Activated CD8-positive, alpha-beta memory T cell treated with anti-CD3 and anti-CD28 coated beads, Interleukin-2, amount 50 U/mL, for 1 hour (primary cell): ENCODE results near the gene CTIF.
"Not testable (repeated sequence)": the region's sequence is repeated elsewhere in the genome, so short reads cannot be mapped to it uniquely, and the experiment has no call there.

Source experiments
- DNase-seq: peaks from one replicate; pipeline ENCODE4 v3.0.0-alpha.2; 2020; ENCODE audit errors: extremely low read depth

Gene CTIF

DNA sequence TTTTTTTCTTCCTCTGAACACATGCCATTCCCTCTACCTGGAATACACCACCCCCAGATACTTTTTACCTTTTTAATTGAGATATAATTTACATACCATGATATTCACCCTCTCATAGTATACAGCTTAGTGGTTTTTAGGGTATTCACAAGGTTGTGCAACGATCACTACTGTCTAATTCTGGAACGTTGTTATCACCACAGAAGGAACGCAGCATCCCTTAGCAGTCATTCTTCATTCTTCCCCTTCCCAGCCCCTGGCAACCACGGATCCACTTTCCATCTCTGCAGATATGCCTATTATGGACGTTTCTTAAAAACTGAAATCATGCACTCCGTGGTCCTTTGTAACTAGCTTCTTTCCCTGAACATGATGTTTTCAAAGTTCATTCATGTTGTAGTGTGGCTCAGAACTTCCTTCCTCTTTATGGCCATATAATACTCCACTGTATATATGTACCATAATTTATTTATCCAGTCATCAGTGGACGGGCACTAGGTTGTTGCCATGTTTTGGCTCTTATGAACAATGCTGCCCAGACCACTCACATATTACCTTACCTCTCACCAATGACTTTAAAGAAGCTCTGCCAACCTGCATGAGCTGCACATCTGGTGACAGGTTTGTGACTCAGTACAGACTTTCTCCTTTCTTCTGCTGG, 168.9 kb downstream of the CTIF start:
- DNase-seq, result no peak

DNA sequence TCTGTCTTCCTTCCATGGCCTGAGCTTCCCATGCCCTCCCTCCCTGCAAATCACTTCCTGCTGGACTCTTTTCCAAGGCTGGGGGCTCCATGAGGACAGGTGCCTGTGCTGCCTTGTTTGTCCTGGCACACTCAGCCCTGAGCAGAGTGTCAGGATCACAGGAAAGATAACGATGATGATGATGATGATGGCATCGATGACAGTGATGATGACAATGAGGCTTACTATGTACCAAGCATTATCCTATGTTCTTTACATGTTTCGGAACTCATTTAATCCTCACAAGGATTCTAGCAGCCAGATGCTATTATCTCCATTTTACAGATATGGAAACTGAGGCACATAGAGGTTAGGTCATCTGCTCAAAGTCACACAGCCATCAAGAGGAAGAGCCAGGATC, 170.0 kb downstream of the CTIF start:
- no peak for DNase-seq

DNA sequence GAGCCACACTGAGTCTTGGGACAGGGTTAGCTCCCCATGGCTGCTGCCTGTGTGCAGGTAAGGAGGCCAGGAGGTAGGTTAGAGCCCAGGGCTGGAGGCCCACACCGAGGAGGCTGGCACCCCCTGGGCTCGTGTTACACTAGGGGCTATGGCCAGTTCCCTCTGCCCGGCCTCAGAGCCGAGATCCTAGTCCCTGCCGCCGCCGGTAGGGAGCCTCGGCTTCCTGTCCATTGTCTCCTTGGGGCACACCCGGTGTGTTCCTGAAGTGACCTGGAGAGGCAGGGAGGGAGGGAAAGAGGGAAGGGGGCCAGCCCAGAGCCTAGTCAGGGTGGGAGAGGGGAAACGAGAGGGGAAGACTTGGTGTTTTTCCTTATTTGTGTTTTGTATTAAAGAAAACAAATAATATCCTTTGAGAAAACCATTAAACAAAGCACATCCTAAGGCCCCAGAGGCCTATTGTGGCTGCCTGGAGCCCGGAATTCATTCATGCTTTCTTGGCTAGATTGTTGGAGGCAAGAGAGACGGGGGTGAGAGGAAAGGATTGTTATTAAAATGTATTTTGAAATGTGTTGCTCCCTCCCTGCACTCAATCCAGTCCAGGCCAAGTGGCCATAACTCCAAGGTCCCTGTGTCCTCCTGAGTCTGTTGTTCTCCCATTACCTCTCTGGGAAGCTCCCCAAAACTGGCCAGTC, 170.7 kb downstream of the CTIF start:
- DNase-seq, result no peak

DNA sequence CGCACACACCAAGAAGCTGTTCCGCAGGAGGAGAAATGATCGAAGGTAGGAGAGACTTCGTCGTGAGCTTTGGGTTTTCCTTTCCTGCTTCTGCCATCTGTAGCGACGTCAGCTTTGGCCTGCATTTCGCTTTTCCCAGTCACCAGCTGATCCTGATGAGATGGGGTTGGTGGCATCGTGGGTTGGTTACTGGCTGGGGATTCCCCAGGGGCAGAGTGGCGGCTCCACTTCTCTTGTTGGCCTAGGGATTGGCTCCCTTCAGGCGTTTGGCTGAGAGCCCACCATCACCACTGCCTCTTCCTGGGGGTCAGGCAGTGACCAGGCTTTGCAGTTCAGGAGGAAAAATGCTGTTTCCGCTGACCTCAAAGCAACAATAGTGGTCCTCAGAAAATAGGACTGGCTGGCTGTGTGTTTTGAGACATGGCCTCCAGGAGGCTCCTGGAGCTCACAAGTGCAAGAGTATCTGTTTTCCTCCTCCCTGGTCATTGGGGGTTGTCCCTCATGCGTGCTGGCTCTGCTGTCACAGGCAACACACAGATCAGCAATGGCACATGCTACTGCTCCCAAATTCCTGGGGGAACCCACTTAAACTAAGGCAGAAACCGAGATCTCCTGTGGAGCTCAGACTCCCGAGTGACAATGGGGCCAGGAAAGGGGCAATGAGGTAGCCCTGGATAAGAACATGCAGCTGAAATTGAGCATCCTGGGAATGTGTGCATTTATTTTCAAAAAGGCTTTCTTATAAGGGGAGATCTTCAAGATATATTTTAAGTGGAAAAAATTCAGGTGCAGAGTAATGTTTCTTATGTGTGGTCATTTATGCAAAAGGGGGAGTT, 173.0 kb downstream of the CTIF start:
- DNase-seq, result no peak

DNA sequence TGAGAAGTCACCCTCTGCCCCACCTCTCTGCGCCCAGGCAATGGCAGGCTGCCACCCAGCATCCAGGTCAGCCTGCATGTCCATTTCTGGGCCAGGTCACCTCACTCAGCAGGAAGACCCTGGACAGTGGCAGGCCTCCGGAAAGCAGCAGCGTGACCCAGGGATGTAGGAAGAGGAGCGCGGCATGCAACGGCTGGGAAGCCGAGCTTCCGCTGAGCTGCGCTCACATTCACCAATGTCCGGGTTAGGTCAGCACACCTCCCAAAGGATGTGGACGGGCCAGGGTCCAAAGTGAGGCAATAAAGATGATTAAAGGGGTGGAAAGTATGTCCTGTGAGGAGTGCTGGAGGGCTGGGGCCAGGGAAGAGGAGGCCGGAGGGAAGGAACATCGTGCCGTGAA, 174.5 kb downstream of the CTIF start:
- no peak for DNase-seq

DNA sequence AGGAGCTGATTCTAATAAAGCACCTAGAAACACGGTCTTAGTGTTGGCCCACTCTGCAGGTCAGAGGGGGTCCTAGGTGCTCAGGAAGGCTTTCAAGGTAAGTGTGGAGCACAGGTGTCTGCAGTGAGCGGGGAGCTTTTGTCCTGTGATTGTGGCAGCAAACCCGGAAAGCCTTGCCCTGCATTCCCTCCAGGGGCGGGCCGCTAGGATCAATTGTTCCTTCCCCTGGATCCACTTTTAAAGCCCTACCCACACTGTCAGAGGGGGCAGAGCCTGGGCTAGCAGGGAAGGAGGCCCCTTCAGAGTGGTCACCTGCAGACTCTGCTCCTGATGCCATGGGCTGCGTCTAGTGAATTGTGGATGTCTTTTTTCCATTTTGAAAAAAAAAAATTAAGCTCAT, 176.0 kb downstream of the CTIF start:
- DNase-seq, result no peak

DNA sequence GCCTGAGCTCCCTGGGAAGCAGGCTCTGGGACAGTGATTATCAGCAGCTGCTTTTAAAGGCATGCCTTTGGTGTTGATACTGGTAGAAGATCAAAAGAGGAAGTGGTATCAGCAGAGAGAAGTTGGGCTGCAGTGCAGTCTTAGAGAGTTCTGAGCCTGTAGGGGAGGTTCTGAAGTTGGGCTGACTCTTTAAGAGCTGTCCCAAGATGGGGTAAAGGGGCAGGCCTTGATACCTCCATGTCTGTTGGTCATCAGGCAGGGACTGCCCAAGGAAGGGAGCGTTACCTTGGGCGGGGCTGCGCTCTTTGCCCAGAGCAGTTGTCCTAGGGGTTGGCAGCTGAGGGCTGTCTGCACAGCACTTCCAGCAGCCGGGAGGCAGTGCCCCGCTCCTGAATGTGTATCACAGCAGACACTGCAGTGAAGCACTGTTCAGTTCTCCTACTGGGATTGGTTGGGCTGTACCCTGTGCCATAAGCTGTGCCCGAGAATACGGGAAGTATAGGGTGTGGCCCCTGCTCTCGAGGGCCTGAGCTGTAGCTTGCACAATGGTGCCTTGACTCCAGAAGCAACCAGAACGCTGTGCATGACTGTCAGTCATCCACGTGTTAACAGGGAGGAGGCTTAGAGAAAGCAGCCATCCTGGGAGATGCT, 177.0 kb downstream of the CTIF start:
- DNase-seq, result no peak

DNA sequence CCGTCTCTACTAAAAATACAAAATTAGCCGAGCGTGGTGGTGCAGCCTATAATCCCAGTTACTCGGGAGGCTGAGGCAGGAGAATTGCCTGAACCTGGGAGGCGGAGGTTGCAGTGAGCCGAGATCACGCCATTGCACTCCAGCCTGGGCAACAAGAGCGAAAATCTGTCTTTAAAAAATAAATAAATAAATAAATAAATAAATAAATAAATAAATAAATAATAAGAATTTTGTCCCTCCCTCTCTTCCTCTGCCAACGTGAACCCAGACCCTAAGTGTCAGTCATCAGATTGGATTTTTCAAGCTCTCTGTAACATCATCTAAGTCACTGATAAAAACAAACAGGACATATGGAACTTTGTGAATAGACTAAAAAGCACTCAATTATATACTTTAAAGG, 178.4 kb downstream of the CTIF start:
- not testable (repeated sequence) for DNase-seq

DNA sequence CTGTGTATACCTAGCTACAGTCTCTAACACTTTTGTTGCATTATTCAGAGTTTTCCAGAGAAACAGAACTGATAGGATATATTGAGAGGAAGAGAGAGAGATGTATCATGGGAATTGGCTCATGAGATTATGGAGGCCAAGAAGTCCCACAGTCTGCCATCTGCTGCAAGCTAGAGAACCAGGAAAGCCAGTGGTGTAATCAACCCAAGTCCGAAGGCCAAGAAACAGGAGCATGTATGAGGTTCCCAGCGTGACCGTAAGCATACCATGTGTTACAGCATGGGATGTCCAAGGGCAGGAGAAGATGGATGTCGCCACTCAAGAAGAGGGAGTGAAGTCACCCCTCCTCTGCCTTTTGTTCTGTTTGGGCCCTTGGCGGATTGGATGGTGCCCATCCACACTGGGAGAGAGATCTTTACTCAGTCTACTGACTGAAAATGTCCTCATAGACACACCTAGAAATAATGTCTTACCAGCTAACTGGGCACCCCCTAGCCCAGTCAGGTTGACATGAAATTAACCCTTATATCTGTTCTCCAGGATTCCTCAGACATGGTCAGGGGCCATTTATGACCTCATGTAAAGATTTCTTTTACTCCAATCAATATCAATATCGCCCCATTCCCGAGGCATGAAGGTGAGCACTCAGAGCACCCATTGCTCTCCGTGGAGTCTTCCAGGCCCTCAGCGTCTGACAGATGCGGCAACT, 179.6 kb downstream of the CTIF start:
- no peak for DNase-seq

DNA sequence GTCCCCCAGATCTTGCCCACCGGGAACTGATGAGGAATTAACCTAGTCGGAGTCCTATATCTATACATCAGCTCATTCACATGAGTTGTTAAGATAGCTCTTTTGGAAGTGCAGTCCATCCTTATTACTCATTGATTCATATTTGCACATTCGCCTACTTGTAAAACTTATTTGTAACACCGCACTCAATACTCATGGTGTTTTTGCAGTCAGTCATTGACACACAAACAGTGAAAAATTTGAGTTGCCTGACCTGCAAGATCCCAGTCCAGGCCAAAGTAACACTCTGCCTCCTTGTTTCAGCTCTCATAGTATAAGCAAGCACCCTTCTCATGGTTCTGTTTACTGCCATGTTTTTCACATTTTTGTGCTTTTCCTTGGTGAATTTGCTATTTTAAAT, 180.6 kb downstream of the CTIF start:
- no peak for DNase-seq

DNA sequence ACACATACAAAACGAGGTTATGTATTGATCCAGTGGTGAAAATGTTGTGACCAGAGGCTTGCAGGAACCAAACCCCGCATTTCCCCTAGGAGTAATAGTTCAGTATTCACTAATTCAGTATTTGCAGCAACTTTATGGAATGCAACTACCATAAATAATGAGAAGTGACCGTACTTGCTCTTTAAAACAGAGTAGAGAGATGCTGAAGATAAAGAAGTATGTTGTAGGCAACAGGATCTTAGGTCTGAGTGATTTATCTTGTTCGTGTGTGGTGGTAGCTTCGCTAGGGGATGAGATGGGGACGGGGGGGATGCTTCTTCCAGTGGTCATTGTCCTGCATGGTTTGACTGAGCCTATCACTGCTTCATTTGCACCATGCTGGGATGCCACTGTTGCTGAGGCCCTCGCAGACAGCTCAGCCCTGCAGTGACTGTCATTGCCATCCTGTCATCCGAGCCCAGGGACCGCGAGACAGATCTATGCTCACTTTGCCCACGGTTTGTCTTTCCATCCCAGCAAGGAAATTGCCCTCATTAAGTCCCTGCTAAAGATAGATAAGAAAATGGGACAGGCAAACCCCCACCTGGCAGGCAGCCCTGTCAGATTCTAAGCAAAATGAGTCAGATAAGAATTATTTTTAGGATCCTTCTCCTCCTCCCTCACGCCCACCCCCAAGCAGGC, 181.3 kb downstream of the CTIF start:
- DNase-seq, result no peak

DNA sequence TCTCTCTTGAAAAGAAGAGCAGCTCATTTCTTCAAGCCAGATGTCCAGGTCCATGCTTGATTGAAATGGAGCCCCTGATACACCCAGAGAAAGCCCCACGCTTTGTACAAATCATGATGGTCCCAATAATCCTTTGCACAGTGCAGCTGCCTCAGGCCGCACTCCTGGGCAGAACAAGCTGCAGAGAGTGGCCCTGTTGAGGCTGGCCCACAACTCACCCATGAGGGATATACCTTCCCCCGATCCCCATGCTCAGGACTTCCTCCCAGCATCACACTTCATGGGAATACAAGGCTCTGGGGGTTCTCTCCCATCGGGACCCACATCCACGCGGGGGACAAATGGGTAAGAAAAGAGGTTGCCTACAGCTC, 181.8 kb downstream of the CTIF start:
- DNase-seq, result no peak

DNA sequence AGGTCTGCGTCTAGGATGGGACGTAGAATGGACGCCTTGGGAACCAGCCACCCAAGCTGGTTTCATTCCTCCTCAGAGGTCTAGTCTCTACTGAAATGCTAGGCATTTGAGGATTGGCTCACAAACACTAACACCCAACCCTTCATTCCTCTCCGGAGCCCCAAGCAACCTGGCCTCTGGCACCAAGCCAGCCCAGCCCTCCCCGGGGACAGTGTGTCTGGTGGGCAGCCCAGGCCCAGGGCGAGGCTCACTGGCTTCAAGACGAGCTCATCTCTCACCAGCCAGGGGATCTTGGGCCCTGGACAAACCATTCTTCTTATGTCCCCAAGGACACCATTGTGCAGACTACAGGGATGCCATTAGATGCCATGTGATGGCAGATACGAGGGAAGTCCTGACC, 182.5 kb downstream of the CTIF start:
- no peak for DNase-seq

DNA sequence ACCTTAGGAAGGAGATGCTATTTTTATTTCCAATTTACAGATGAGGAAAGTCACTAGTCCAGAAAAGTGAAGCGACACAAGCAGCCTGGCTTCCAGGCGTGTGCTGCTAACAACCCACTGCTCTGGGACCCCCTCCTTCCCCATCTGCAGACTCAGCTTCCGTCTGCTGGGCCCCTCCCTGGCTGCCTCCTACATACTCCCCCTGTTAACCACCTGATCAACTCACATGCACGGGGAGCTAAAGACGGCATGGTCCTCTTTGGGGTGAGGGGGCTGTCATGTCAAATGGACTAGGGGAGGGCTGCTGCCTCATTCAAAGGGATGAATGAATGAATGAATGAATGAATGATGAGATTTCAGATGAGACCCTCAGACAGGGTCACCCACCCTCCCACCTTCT, 184.2 kb downstream of the CTIF start:
- DNase-seq, result no peak

DNA sequence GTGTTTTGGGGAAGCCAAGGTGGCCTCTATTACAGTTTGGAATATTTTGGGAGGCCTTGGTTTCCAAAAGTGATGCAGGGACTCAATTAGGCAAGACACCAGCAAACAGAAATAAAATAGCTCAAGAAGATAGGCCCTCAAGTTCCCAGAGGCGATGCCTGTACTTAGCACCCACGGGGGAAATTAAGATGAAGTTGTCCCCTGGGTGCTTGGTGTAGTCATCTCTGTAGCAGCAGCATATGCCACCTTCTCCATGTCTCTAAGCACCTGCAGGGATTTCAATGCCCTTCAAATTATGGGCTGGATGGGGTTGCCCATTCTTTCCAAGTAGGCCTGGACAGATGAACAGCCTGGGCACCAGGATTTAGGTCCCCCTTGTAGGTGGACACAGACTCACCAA, 185.0 kb downstream of the CTIF start:
- no peak for DNase-seq

DNA sequence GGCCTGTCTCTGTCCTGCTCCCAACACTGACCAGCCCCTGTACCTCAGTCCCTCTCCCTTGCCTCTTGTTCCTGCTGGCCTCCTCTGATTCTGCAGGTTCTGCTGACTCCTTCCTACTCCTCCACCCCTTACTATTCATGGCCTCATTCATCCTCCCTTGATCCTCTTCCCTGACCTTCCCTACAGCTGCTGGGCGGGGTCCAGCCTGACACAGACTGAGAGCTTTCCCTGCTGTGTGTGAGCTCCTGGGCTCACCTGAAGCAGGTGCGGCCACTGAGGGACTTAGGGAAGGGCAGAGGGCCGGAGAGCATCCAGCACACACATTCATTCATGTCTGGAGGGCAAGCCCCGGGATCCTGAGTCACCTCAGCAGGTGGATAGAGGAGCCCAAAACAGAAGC, 185.6 kb downstream of the CTIF start:
- DNase-seq, result no peak

DNA sequence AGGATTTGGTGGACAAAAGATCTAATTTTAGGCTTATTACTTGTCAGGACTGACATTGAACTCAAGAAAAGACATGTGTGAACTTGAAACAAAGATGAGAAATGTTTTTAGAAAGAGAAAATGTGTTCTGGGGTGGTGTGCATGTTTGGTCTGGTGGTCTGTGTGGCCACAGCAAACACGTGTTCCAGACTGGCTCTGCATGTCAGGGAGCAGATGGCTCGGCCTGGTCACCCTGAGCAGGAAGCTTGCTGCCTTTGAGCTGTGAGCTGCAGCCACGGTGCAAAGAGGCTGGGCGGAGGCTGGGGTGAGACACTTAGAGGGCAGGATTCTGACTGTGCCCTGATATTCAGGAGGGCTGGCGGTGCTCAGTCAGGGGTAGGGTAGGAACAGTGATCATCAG, 186.1 kb downstream of the CTIF start:
- no peak for DNase-seq

DNA sequence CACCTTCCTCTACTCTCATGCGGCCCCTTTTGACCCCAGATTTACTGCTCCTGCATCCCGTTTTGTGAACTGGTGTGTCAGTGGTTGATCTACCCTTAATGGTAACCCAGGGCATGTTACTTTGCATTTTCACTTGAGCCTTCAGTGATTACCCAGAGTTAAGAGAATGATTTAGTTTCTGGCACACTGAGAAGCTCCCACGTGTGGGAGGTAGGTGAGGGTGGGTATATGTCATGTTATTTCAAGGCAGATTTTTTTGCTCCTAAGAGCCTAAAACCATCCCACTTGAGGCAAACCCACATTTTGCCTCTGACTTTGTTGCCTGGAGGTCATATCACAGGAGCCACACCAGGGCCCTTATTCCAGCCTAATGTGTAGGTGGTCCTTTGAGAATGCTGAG, 186.7 kb downstream of the CTIF start:
- DNase-seq, result no peak

DNA sequence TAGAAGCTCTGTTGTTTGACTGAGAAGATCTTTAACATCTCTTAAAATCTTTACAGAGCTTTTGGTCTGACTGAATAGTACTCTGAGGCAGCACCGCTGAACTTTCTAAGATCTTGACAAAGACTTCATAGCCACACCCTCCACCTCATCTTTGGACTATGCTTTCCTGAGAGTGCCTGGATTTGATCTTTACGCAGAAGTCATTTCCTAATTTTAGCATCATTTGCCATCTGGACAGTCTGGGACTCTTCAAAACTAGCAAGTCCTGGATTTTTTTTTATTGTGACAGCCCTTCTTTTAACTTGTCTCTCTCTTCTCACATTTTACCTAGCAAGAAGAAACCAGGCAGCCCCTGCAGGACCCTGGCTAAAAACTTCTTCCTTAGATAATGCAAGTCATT, 188.8 kb downstream of the CTIF start:
- no peak for DNase-seq

DNA sequence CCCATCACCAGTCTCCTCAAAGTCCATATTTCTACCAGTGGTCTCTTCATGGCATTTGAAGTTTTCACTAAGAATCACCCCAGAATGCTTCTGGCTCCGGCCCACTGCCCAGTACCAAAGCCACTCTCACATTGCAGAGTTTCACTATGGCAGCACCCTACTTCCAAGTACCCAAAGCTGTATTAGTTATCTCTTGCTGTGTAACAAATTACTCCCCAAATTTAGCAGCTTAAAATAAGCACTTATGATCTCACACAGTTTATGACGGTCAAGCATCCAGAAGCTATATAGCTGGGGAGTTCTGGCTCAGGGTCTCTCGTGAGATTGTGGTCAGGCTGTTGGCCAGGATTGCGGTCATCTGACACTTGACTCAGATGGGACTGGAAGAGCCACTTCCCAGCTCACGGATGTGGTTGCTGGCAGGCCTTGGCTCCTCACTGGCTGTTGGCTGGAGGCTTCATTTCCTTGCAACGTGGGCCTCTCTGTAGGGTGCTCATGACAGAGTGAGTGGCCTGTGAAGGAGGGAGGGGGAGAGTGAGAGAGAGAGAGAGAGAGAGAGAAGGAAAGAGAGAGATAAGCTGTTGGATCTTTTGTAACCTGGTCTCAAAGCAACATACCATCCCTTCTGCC, 189.5 kb downstream of the CTIF start:
- no peak for DNase-seq

DNA sequence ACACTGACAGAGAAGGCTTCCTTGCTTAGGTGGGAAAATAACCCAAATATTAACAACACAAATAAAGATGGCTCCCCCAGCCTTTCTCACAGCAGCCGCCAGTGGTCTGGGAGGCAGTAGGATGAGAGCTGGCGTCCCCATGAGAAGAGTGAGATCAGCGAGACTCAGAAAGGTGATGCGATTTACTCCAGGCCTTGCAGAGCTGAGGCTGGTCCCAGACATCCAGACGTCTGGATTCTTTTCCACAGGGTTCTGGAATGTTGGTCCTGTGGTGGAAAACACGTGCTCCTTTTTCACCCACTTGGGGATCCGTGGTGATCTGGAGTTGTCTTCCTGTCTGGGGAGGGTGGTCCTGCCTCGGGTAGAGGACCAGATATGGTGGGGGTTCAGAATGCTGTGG, 190.6 kb downstream of the CTIF start:
- no peak for DNase-seq
